Measurements from ENCODE around the gene PDE8B. TPM values are rescaled to one million over a fixed set of nuclear protein-coding genes. Genes with fewer than 3 reads are reported as not detected.

The PDE8B gene
- total RNA-seq, 4 donors from 2014 or later = 0.16 to 1.3 (median 0.71) TPM; not detected in 1

GRCh38 chr5:77394064-77394715 is 183.7 kb downstream of the PDE8B start:
- no peak for ATAC-seq
- H3K27me3 ChIP-seq = no peaks in the 10 kb centered on the region
- in situ Hi-C loops (cut with MboI; ENCODE audit: low sequenced_read_pairs in 4 of 4) = no loop called here
- intact Hi-C loops (cut with DNase I; ENCODE audit: low total_unique reads) = no loop called here
- no peaks in the 10 kb centered on the region for H3K36me3 ChIP-seq
- H3K4me3 ChIP-seq = no peak overlapping the region
- no peak overlapping the region for H3K27ac ChIP-seq
- TF ChIP-seq CTCF (IDR thresholded peaks at IDR 0.05 in 4 of 5, conservative IDR thresholded peaks at IDR 0.05 in 1 of 5) (no peak), POLR2A (IDR thresholded peaks at IDR 0.05) (no peak)
- DNase-seq = no peak
- H3K4me1 ChIP-seq = no peaks in the 10 kb centered on the region
- H3K9me3 ChIP-seq = no peaks in the 10 kb centered on the region

GRCh38 chr5:77396017-77396416 is 185.5 kb downstream of the PDE8B start:
- Histone ChIP-seq H3K36me3 (no peaks in the 10 kb centered on the region), H3K27me3 (no peaks in the 10 kb centered on the region), H3K4me3 (no peak overlapping the region), H3K27ac (no peak overlapping the region), H3K9me3 (no peaks in the 10 kb centered on the region), H3K4me1 (no peaks in the 10 kb centered on the region)
- no peak for TF ChIP-seq CTCF (IDR thresholded peaks at IDR 0.05 in 4 of 5, conservative IDR thresholded peaks at IDR 0.05 in 1 of 5)
- no peak for TF ChIP-seq POLR2A (IDR thresholded peaks at IDR 0.05)
- intact Hi-C loops (cut with DNase I; ENCODE audit: low total_unique reads) (no loop called here), in situ Hi-C loops (cut with MboI; ENCODE audit: low sequenced_read_pairs in 4 of 4) (no loop called here)
- no peak for DNase-seq
- no peak for ATAC-seq

DNA sequence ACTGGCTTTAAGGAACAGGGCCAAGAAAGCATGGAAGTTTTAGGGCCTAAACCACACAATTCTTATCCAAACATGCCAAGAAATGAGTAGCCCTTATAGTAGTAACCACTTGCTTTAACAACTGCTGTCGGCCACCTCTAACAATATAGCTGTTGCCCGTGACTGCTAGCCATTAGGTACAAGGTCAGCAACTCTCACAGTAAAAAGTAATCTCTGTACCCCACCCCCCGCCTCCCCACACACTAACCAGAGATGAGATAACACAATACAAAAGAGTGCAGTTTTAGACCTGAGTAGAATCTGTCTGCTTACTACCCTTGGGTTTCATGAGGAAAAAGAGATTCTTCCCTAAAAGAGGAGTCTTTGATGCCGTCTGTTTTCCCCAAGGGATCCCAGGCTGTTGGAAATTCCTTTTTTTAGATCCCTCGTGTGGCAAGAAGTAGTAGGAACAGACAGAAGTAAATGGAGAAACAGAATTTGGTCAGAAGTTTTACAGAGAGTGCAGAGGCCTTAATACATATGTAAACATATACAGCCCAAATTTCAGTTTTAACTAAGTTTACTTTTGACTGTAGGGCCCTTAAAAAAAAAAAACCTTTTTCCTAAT is 187.3 kb downstream of the PDE8B start:
- Histone ChIP-seq H3K9me3 (no peaks in the 10 kb centered on the region), H3K4me1 (no peaks in the 10 kb centered on the region), H3K36me3 (no peaks in the 10 kb centered on the region), H3K27ac (no peak overlapping the region), H3K4me3 (no peak overlapping the region), H3K27me3 (no peaks in the 10 kb centered on the region)
- TF ChIP-seq CTCF (IDR thresholded peaks at IDR 0.05 in 4 of 5, conservative IDR thresholded peaks at IDR 0.05 in 1 of 5) (no peak), POLR2A (IDR thresholded peaks at IDR 0.05) (no peak)
- in situ Hi-C loops (cut with MboI; ENCODE audit: low sequenced_read_pairs in 4 of 4) (no loop called here), intact Hi-C loops (cut with DNase I; ENCODE audit: low total_unique reads) (no loop called here)
- DNase-seq (no peak), ATAC-seq (no peak)

- Histone ChIP-seq H3K9me3 (no peaks in the 10 kb centered on the region), H3K36me3 (no peaks in the 10 kb centered on the region), H3K4me1 (no peaks in the 10 kb centered on the region), H3K27ac (no peak overlapping the region), H3K4me3 (no peak overlapping the region), H3K27me3 (no peaks in the 10 kb centered on the region)
- in situ Hi-C loops (cut with MboI; ENCODE audit: low sequenced_read_pairs in 4 of 4) (no loop called here), intact Hi-C loops (cut with DNase I; ENCODE audit: low total_unique reads) (no loop called here)
- TF ChIP-seq CTCF (IDR thresholded peaks at IDR 0.05 in 4 of 5, conservative IDR thresholded peaks at IDR 0.05 in 1 of 5) (no peak), POLR2A (IDR thresholded peaks at IDR 0.05) (no peak)
- no peak for DNase-seq
- ATAC-seq = no peak
Measured at GRCh38 chr5:77398458-77398857, 188.0 kb downstream of the PDE8B start.

Measured in gastrocnemius medialis (tissue), 4 donors.